Head of caudate nucleus (tissue), 42 donors: Measurements from ENCODE around the gene PHPT1.
"Not testable (repeated sequence)": the region's sequence is repeated elsewhere in the genome, so short reads cannot be mapped to it uniquely, and the experiment has no call there.

ENCODE experiments used
- DNase-seq, 42 donors: peaks; one replicate each; pipeline versions ENCODE4 v3.0.0 to v3.0.0-alpha.2; 2020 to 2021; ENCODE audit warnings: mixed read lengths in 7 of 42
- intact Hi-C: fragments of 100-400 bp; cut with DNase I; formaldehyde crosslinking; loops from one replicate; pipeline ENCODE4 v1.15.0; 2022

PHPT1 gene

GRCh38 chr9:136833381-136834048 lies 15.7 kb upstream of the PHPT1 start:
- DNase-seq, intact Hi-C loops: not testable (repeated sequence)

- intact Hi-C loops = no loop called here
- DNase-seq = no peak
These were observed 13.9 kb upstream of the PHPT1 start for GRCh38 chr9:136835162-136835931.

GRCh38 chr9:136835932-136836904 lies 13.0 kb upstream of the PHPT1 start:
- intact Hi-C loops = no loop called here
- DNase-seq = no peak

- DNase-seq = no peak
- intact Hi-C loops = no loop called here
These were observed 11.9 kb upstream of the PHPT1 start for GRCh38 chr9:136837146-136837855.

GRCh38 chr9:136837856-136838277 lies 11.3 kb upstream of the PHPT1 start:
- DNase-seq, intact Hi-C loops: not testable (repeated sequence)

- DNase-seq = no peak
- intact Hi-C loops = no loop called here
These were observed 10.6 kb upstream of the PHPT1 start for GRCh38 chr9:136838314-136839228.

- DNase-seq = no peak
- intact Hi-C loops = no loop called here
These were observed 9.7 kb upstream of the PHPT1 start for GRCh38 chr9:136839229-136840139.

- intact Hi-C loops = no loop called here
- DNase-seq = peak in 7 of 42 donors; percentile 34 to 61 (median 45)
These were observed 8.9 kb upstream of the PHPT1 start for GRCh38 chr9:136840140-136840876.

- intact Hi-C loops = no loop called here
These were observed 8.1 kb upstream of the PHPT1 start for GRCh38 chr9:136840877-136841645.

GRCh38 chr9:136841646-136842379 lies 7.4 kb upstream of the PHPT1 start:
- DNase-seq = peak in 2 of 42 donors; percentile 18 to 20
- intact Hi-C loops = not testable (repeated sequence)

More at GRCh38 chr9:136840877-136841645, 8.1 kb upstream of the PHPT1 start:
- DNase-seq = peak; percentile 68 to 95 (median 87)

GRCh38 chr9:136842380-136842948 lies 6.7 kb upstream of the PHPT1 start, which contains the start of gene AJM1:
TSS of gene AJM1 (plus strand) at chr9:136842478. CDS start at chr9:136844415, 1,937 bp downstream.
- DNase-seq = peak; percentile 70 to 93 (median 86)
- intact Hi-C loops = not testable (repeated sequence)

- DNase-seq = peak in 22 of 42 donors; percentile 24 to 68 (median 46)
- intact Hi-C loops = not testable (repeated sequence)
These were observed 5.9 kb upstream of the PHPT1 start for GRCh38 chr9:136843159-136843800.
